Stimulated activated CD8-positive, alpha-beta memory T cell treated with anti-CD3 and anti-CD28 coated beads, Interleukin-7, amount 100 ng/mL, for 48 hours (primary cell): Measurements from ENCODE around the gene VPS35L.
"Not testable (repeated sequence)": the region's sequence is repeated elsewhere in the genome, so short reads cannot be mapped to it uniquely, and the experiment has no call there.

Experiments
- DNase-seq, 2 donors: peaks; one replicate each; pipeline ENCODE4 v3.0.0-alpha.2; 2020; ENCODE audit warnings: low read depth in 1 of 2; ENCODE audit errors: extremely low read depth in 1 of 2

Gene VPS35L

DNA sequence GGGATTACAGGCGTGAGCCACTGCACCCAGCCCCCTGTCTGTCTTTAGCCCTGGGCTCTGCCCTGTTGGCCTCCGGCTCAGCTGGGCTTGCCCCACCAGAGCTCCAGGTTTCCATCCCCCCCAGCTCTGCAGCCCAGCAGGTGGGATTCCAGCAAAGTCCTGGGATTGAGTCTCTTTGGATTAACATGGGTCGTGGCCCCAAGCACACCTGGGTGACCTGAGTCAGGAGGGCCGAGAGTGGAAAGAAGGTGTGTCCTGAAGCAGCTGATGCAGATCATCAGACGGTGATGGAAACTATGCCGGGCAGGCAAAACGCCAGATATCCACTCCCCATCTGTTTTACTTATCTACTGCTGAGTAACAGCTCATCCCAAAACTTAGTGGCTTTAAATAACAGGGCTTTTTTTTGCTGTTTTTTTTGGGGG lies 90.1 kb downstream of the VPS35L start:
- no peak for DNase-seq

DNA sequence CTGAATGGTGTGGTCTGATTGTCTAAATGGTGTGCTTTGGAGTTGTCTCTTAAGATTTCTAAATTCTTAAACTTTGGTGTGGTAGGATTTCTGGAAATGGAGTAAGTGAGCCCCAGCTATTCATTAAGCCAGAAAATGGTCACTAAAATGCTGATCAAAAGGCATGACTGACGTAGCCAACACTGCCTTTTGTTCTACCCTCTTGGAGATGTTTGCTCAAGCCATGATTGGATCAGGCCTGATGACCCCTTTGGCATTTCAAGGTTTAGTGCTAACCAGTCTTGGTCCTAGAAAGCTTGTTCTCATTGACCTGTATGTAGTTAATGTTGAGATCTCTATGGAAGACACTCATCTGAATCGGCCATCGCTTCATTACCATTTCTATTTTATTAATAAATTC lies 94.5 kb downstream of the VPS35L start:
- no peak for DNase-seq

DNA sequence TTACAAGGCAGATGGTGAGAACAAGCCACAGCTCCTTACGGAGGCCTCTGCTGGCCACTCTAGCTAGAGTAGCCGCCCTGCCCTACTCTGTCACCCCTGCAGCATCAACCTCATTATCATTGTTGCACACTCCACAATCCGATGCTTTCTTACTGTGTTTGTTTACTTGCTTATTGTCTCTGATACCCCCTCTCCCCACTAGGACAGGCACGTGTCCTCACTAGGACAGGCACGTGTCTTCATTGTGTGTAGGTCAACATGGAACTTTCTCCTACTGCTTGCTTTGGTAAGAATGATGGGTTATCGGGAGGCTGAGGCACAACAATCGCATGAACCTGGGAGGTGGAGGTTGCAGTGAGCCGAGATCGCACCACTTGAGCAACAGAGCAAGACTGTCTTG lies 98.6 kb downstream of the VPS35L start:
- no peak for DNase-seq

DNA sequence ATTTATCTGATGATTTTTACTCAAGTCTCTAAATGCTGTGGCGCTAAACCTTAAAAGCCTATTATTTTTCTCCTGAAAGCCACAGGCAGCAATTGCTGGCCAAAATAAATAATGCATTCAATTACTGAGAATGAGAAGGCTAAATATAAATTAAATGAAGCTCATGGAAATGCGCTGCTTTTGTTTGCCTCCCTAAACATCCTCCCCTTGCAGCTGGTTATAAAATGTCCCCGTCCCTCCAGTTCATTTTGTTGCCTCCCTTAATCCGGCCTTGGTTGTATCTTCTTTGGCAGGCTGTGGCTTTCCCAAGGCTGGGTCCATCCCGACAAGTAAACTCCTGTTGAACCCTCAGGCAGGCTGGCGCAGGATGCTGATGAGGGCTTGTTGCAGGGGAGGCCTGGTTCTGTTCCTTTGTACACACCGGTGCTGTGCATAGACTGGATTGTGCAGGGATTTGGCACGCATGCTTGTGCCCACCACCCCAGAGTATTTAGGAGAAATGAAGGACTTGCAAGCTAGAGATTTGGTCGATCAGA lies 99.8 kb downstream of the VPS35L start:
- no peak for DNase-seq

DNA sequence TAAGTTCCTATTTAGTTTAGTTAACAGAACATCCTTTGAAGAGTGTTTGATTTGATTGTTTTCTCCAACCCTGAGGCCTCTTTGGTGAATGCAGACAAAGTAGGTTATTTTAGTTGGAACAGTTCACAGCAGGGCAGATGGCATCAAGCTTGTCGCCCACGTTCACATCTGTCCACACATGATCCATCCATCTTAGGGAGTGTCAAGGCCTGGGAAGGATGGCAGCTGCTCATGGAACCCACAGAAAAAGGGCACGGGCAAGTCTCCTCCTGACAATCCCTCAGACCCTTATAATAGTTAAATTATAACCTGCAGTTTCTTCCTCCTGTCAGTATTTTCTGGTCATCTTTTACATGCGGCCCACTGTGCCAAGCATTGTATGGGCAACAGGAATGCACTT lies 102.3 kb downstream of the VPS35L start:
- DNase-seq: no peak

DNA sequence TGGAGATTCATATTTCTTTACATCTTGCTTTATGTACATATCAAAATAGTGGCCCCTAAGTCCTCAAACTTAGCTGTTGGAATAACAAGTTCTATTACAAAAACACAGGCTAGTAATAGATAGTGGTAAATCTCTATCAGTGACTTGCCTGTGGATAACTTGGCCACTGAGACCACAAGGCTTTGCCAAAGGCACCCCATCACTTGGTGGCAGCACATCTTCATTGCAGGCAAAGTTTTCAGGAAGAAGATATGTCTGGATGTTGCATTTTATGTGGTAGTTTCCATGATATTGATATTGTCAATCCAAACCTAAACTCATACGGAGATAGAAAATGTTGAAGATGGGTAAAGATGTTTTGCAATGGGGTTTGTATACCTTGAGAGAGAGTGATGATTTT lies 104.1 kb downstream of the VPS35L start:
- DNase-seq: no peak

DNA sequence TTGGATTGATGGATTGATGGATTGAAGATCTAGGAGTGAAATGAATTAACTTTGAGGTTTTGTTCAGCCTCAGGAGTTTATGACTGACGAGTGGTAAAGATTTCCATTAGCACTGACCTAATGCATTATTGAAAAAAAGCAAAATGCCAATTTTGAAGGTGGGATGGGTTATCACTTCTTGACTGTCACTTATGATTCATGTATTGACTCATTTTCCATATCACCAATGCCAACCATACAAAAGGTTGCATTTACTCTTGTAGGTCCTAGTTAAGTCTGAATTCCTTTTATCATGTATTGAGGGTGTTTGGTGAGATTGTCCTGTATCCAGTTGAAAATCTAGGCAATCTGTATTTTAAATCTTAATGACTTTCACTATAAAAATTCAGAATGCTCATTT lies 104.9 kb downstream of the VPS35L start:
- no peak for DNase-seq

DNA sequence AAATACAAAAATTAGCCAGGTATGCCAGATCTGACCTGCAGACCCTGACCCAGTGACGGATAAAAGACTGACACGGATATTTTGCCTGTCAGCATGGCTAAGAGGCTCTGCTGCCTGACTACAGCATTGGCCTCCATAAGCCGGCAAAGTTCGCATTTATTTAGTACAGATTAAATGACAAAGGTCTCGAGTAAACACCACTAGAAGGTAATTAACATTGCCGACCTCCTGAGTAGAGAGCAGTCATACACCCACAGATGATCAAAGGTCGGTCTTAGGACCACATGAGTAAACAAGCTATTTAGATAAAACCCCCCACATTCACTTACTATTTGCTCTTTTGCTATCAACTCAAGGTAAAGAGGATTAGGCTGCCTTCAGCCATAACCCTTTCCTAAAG lies 106.8 kb downstream of the VPS35L start:
- DNase-seq: no peak

DNA sequence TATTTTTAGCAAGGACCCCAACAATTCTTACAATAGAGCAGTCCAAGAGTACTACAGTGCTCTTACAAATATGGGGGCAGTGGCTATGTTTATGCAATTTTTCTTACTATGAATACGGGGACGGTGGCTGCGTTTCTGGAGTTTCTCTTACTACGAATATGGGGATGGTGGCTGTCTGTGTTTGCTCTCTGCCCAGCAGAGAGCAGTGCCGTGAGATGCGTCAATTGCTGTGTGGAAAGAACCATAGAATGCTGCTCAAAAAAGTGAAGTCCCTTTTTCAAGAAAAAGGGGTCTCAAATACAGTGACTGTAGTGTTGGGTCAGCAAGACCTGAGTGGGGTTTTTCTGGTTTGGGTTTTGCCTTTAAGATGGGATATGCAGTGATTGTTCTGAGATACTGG lies 108.7 kb downstream of the VPS35L start:
- no peak for DNase-seq

DNA sequence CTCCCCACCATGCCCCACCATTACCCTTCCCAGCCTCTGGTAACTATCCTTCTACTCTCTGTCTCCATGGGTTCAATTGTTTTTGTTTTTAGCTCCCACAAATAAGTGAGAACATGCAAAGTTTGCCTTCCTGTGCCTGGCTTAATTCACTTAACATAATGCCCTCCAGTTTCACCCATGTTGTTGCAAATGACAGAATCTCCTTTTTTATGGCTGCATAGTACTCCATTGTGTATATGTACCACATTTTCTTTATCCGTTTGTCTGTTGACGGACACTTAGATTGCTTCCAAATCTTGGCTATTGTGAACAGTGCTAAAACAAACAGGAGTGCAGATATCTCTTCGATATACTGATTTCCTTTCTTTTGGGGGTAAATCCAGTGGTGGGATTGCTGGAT lies 109.8 kb downstream of the VPS35L start:
- not testable (repeated sequence) for DNase-seq

DNA sequence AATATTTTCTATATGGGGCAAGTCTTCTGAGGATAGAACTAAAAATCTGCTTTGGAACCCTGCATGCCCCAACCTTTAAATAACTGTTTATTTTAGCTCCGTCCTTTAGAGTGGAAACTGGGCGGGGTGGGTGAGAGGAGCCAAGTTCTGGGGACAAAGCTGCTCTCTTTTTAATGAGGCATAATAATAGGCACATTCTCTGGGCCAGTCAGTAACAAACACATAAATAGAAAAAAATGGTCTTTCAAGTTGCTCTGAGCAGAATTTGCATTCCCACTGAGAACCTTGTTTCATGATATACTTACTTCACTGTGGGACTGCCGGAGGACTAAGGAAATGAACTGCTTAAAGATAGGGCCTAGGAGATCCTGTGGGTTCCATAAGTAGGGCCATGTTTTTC lies 111.0 kb downstream of the VPS35L start:
- no peak for DNase-seq

DNA sequence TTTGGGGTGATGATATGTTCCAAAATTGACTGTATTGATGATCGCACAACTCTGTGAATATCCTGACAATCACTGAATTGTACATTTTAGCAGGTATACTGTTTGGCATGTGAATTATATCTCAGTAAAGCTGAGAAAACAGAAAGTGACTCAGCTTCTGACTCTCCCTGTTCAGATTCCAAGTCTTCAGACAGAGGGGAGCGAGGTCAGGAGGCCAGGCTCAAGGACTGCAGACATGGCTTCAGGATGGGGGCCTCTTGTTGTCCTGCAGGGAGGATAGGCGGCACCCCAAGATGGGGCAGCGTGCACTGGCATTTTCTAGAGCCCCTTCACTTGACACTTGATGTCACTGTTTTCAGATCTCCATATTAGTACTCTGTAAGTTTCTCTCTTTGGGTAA lies 116.9 kb downstream of the VPS35L start:
- no peak for DNase-seq

DNA sequence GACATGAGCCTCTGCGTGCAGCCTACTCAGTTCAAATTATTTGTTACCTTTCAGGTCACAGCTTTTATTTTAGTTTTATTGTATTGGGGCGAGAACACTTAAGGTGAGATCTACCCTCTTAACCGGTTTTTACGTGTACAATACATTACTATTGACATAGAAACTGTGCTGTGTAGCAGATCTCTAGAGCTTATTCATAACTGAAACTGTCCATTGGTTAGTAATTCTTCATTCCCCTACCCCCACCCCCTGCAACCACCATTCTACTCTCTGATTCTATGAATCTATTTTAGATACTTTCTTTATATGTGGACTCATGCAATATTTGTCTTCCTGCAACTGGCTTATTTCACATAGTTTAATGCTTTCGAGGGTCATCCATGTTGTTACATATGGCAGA lies 119.0 kb downstream of the VPS35L start:
- DNase-seq: no peak

DNA sequence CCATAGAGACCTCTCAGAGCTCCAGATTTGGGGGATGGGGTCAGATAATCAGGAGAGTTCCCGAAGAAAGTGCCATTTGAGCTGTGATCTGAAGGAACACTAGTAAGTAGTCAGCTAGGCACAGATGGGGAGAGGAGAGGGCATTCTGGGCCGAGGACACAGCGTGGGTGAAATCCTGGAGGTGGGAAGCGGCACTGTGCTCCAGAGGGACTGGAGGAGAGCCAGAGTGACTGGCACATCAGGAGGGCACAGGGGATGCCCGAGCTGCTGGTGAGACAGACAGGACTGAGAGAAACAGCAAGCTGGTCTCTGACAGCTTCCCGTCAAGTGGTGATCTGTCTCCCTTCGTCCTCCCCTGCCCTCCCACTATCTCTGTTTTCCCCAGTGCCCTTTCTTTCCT lies 121.9 kb downstream of the VPS35L start:
- no peak for DNase-seq

DNA sequence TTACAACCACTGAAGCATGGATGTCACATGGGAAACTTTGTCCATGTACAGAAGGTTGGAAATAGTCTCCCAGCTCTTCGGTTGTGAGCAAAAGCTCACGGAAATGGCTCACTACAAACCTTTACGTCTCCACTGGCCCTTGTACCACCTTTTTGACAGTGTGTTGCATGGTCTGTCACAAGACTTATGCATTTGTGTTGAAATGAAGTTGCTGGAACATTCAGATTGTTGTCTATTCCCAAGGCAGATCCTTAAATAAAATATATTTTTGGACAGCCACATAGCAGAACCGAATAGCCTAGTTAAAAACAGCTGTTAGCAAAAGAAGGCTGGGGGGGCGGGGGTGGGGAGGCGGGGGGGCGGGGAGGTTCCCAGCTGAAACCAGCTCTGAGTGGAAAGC lies 123.3 kb downstream of the VPS35L start:
- no peak for DNase-seq

DNA sequence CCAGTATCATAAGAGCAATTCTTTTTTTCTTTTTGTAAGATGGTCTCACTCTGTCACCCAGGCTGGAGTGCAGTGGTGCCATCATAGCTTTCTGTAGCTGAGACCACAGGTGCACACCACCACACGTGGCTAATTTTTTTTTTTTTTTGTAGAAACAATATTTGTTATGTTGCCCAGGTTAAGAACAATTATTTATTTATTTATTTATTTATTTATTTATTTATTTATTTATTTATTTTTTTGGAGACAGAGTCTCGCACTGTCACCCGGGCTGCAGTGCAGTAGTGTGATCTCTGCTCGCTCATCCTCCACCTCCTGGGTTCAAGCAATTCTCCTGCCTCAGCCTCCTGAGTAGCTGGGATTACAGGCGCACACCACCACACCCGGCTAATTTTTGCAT lies 123.8 kb downstream of the VPS35L start:
- DNase-seq: not testable (repeated sequence)

DNA sequence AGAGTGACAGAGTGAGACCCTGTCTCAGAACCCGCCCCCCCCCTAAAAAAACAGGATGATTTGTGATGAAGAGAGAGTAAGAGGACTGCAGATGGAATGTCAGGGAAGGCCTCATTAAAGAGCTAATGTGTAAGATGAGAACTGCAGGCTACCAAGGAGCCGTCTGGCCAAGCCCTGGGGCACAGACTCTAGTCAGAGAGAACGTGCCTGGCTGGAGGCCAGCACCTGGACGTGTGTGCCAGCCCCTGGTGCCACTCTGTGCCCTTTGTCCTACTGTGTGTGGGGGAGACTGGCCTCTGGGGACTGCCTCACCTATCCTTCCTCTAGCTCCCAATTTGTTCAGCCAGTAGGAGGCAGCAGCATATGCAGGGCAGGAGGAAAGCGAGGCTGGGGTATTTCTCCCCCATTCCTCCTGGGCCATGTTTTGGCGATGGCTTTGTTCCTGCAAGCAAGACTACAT lies 125.4 kb downstream of the VPS35L start:
- DNase-seq: no peak

DNA sequence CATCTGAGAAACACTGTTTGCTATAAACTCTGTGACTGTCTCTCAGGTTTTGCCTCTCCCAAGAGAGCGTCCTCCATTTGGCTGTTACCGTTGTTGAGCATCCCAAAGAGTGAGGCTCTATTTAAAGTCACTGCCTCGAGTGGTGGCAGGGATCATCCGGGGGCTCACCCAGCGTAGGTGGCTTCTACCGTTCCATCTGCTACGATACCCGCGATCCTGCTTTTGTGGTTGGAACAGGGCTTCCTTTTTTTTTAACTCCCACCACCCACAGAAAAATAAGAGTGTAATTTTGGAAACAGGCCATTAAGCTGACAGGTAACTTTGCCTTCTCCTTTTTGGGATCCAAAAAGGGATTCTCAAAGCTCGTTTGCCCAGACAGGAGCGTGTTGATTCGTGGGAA lies 126.1 kb downstream of the VPS35L start:
- no peak for DNase-seq

DNA sequence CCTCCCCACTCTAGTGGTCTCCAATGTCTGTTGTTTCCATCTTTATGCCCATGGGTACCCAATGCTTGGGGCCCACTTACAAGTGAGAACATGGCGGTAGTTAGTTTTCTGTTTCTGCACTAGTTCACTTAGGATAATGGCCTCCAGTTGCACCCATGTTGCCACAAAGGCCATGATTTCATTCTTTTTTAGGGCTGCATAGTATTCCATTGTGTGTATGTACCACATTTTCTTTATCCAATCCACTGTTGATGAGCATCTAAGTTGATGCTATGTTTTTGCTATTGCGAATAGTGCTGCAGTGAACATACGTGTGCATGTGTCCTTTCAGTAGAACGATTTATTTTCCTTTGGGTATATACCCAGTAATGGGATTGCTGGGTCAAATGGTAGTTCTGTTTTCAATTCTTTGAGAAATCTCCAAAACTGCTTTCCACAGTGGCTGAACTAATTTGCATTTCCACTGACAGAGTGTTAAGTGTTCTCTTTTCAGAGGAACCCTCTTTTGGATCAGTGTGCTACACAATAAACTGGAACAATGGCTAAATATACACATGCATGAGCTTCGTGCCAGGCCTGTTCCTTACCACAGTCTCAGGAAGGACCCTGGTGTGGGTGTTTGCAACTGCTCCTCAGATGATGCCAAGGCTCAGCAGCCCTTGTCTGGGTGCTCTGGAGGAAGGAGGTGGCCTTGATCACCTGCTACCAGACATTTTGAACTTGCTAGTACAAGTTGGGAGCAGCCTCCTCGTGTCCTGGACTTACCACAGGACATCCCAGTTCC lies 128.1 kb downstream of the VPS35L start:
- DNase-seq: no peak

DNA sequence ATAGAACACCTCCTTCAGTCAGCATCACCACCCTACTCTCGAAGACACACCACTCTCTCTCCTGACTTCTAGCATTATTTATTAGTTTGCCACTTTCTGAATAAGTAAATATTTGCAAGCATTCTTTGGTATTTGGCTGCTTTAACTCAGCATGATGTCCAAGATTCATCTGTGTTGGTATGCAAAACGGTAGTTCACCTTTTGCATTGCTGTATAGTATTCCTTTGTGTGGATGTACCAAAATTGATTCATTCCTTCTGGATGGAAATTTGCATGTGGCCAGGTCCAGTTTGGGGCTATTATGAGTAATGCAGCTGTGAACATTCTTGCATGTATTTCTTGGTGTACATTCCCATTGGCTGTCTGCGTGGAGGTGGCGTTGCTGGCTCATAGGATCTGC lies 129.7 kb downstream of the VPS35L start:
- no peak for DNase-seq

DNA sequence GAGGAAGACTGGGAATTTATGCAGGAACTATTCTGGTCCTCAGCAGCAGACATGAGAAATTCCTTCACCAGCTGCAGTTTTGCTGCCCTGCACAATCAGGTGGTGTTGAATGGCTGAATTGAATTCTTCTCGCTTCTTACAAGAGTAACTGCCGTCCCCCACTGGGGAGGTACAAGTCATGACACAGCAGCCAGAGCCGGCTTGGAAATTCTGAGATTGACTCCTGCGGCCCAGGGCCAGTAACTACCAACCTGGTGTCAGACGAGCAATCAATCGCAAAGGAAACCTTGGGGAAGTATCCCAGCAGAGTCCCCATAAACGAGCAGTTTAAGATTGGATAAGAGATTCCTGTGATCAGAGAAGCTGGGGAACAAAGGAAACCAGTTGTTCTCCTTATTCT lies 131.8 kb downstream of the VPS35L start:
- no peak for DNase-seq

DNA sequence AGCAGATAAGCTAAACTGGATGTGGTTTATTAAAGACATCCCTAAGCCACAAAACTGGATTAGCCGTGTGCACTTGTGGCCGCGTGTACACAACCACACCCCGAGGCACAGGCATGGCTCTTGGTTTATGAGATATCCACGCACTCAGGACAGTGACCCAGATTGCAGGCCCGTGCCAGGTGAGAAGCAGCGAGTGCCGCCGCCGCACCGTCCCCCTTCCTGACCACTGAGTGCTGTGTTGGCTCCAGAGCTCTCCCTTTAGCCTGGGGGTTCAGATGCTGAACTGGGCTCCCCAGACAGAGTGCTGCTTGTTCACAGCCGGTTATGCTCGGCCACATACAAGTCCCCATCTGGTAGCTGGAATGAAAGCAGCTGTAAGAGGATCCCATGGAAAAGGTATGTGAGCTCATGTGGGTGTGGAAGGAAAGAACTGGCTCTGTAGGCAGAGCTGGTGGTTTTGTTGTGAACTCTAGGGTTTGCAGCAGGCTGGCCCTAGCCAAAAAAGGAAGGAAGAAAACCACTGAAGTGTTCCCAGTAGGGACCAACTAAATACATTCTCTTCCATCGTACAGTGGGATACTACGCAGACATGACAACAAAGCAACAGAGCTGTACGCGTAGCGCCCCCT lies 133.0 kb downstream of the VPS35L start:
- DNase-seq: no peak
